Stomach smooth muscle (tissue), 2 donors: ENCODE measurements around the gene HRK.

Experiments
- H3K27ac ChIP-seq: one replicate; pipeline ENCODE4 v1.7.0; 2013; ENCODE audit warnings: mild to moderate bottlenecking, low read length, inconsistent platforms
- H3K27me3 ChIP-seq, 2 donors: one replicate each; pipeline ENCODE4 v1.7.0; 2013; ENCODE audit warnings: low read length in 2 of 2; ENCODE audit not compliant: insufficient read depth in 2 of 2, control insufficient read depth in 1 of 2
- H3K36me3 ChIP-seq, 2 donors: one replicate each; pipeline ENCODE4 v1.7.0; 2013; ENCODE audit warnings: low read length in 2 of 2; ENCODE audit not compliant: control insufficient read depth in 2 of 2, insufficient read depth in 2 of 2
- H3K4me1 ChIP-seq: one replicate; pipeline ENCODE4 v1.7.0; 2013; ENCODE audit warnings: low read length; ENCODE audit not compliant: control insufficient read depth, insufficient read depth
- H3K4me3 ChIP-seq, 2 donors: one replicate each; pipeline ENCODE4 v1.7.0; 2013; ENCODE audit warnings: low read length in 2 of 2
- H3K9ac ChIP-seq, 2 donors: one replicate each; pipeline ENCODE4 v1.7.0; 2013; ENCODE audit warnings: low read length in 2 of 2, mild to moderate bottlenecking in 1 of 2
- H3K9me3 ChIP-seq, 2 donors: one replicate each; pipeline ENCODE4 v1.7.0; 2013; ENCODE audit warnings: low read length in 2 of 2; ENCODE audit not compliant: control insufficient read depth in 2 of 2
- donor health status: healthy.
- donor health status: Pancreatic carcinoma.

Gene HRK

GRCh38 chr12:116864371-116865160 lies 16.7 kb downstream of the HRK start:
- peaks cover 9 to 15% of the 10 kb centered on the region in 2 donors for H3K27me3 ChIP-seq
- H3K4me1 ChIP-seq, result peaks cover 3% of the 10 kb centered on the region
- H3K27ac ChIP-seq, result no peak overlapping the region
- no peak overlapping the region for H3K9ac ChIP-seq
- no peak overlapping the region for H3K4me3 ChIP-seq
- H3K9me3 ChIP-seq, result no peaks in the 10 kb centered on the region
- no peaks in the 10 kb centered on the region for H3K36me3 ChIP-seq

- H3K9me3 ChIP-seq, result no peaks in the 10 kb centered on the region
- H3K9ac ChIP-seq, result no peak overlapping the region
- H3K4me1 ChIP-seq, result peaks cover 3% of the 10 kb centered on the region
- H3K4me3 ChIP-seq, result no peak overlapping the region
- H3K36me3 ChIP-seq, result no peaks in the 10 kb centered on the region
- H3K27ac ChIP-seq, result no peak overlapping the region
- peaks cover 9 to 15% of the 10 kb centered on the region in 2 donors for H3K27me3 ChIP-seq
Observed at GRCh38 chr12:116863275-116863767, 17.9 kb downstream of the HRK start.

- H3K27ac ChIP-seq, result no peak overlapping the region
- H3K9ac ChIP-seq, result no peak overlapping the region
- no peaks in the 10 kb centered on the region for H3K36me3 ChIP-seq
- no peaks in the 10 kb centered on the region for H3K9me3 ChIP-seq
- H3K27me3 ChIP-seq, result peaks cover 15% of the 10 kb centered on the region in 2 donors
- H3K4me1 ChIP-seq, result peaks cover 3% of the 10 kb centered on the region
- H3K4me3 ChIP-seq, result no peak overlapping the region
Observed at GRCh38 chr12:116862167-116862566, 19.1 kb downstream of the HRK start.

- Histone ChIP-seq H3K36me3 (no peaks in the 10 kb centered on the region), H3K4me3 (no peak overlapping the region), H3K9me3 (no peaks in the 10 kb centered on the region), H3K27me3 (peaks cover 19 to 20% of the 10 kb centered on the region in 2 donors), H3K27ac (no peak overlapping the region), H3K4me1 (peaks cover 3% of the 10 kb centered on the region), H3K9ac (no peak overlapping the region)
Observed at GRCh38 chr12:116861320-116861719, 19.9 kb downstream of the HRK start.

GRCh38 chr12:116860263-116860662 lies 21.0 kb downstream of the HRK start:
- no peak overlapping the region for H3K9ac ChIP-seq
- H3K4me3 ChIP-seq, result peak overlapping the region in 1 of 2 donors; percentile 55
- no peak overlapping the region for H3K27ac ChIP-seq
- peaks cover 21 to 23% of the 10 kb centered on the region in 2 donors for H3K27me3 ChIP-seq
- no peaks in the 10 kb centered on the region for H3K9me3 ChIP-seq
- H3K36me3 ChIP-seq, result no peaks in the 10 kb centered on the region
- peaks cover 3% of the 10 kb centered on the region for H3K4me1 ChIP-seq

GRCh38 chr12:116859079-116859478 lies 22.2 kb downstream of the HRK start:
- Histone ChIP-seq H3K4me3 (no peak overlapping the region), H3K36me3 (no peaks in the 10 kb centered on the region), H3K27ac (no peak overlapping the region), H3K27me3 (peaks cover 21 to 23% of the 10 kb centered on the region in 2 donors), H3K9ac (no peak overlapping the region), H3K9me3 (no peaks in the 10 kb centered on the region), H3K4me1 (peaks cover 3% of the 10 kb centered on the region)

GRCh38 chr12:116856729-116857128 lies 24.5 kb downstream of the HRK start:
- Histone ChIP-seq H3K27me3 (peaks cover 12 to 14% of the 10 kb centered on the region in 2 donors), H3K27ac (no peak overlapping the region), H3K36me3 (no peaks in the 10 kb centered on the region), H3K9ac (no peak overlapping the region), H3K9me3 (no peaks in the 10 kb centered on the region), H3K4me1 (peaks cover 3% of the 10 kb centered on the region), H3K4me3 (no peak overlapping the region)

GRCh38 chr12:116855744-116856470 lies 25.3 kb downstream of the HRK start:
- Histone ChIP-seq H3K27me3 (peaks cover 12 to 14% of the 10 kb centered on the region in 2 donors), H3K4me1 (peaks cover 3% of the 10 kb centered on the region), H3K9ac (no peak overlapping the region), H3K36me3 (no peaks in the 10 kb centered on the region), H3K27ac (no peak overlapping the region), H3K4me3 (no peak overlapping the region), H3K9me3 (no peaks in the 10 kb centered on the region)

- no peaks in the 10 kb centered on the region for H3K36me3 ChIP-seq
- no peaks in the 10 kb centered on the region for H3K9me3 ChIP-seq
- H3K27ac ChIP-seq, result no peak overlapping the region
- no peak overlapping the region for H3K4me3 ChIP-seq
- no peak overlapping the region for H3K9ac ChIP-seq
- H3K4me1 ChIP-seq, result no peaks in the 10 kb centered on the region
- peaks cover 7 to 14% of the 10 kb centered on the region in 2 donors for H3K27me3 ChIP-seq
Observed at GRCh38 chr12:116853507-116853906, 27.7 kb downstream of the HRK start.

- Histone ChIP-seq H3K9ac (no peak overlapping the region), H3K4me1 (no peaks in the 10 kb centered on the region), H3K27ac (no peak overlapping the region), H3K27me3 (peaks cover 7 to 10% of the 10 kb centered on the region in 2 donors), H3K9me3 (no peaks in the 10 kb centered on the region), H3K36me3 (no peaks in the 10 kb centered on the region), H3K4me3 (no peak overlapping the region)
Observed at GRCh38 chr12:116852303-116852702, 28.9 kb downstream of the HRK start.
